ENCODE measurements around the gene WDR19. TPM values are rescaled to one million over a fixed set of nuclear protein-coding genes. Genes with fewer than 3 reads are reported as not detected.

WDR19 gene
- total RNA-seq, 2 experiments from 2014 or later = 8.4 to 8.5 TPM

GRCh38 chr4:39324446-39324845, 142.1 kb downstream of the WDR19 start:
- Mint-ChIP-seq H3K9me3 (ENCODE audit: low read depth) (no peaks in the 10 kb centered on the region), H3K36me3 (peaks cover 56% of the 10 kb centered on the region), H3K4me1 (no peaks in the 10 kb centered on the region), H3K4me3 (no peak overlapping the region), H3K27ac (no peak overlapping the region), H3K27me3 (no peaks in the 10 kb centered on the region)
- DNase-seq (no peak), ATAC-seq (no peak)
- CTCF ChIA-PET = no interaction called here

DNA sequence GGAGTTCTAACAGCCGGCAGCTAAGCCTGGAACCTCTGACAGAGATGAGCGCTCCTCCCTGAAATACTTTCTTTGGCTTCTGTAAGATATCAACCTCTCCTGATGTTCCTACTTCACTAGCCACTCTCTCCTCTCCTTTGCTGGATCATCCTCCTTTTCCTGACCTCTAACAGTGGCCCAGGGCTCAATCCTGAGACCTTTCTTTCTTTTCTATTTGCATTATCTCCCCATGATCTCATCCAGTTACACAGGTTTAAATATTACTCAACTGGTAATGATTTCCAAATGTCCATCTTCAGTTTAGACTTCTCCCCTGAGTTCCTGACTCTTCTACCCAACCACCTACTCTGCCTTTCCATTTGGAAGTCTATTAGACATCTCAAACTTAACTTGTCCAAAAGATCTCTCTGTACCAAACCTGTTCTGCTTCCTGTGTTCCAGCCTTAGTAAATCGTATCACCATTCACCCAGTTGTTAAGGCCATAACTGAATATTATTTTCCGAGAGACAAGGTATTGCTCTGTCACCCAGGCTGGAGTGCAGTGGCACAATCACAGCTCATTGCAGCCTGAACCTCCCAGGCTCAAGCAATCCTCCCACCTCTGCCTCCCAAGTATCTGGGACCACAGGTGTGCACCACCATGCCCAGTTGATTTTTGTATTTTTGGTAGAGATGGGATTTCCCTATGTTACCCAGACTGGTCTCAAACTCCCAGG, 142.7 kb downstream of the WDR19 start:
- DNase-seq (no peak), ATAC-seq (no peak)
- CTCF ChIA-PET = no interaction called here
- H3K36me3 Mint-ChIP-seq = peaks cover 53% of the 10 kb centered on the region
- H3K9me3 Mint-ChIP-seq (ENCODE audit: low read depth) = no peaks in the 10 kb centered on the region
- no peaks in the 10 kb centered on the region for H3K27me3 Mint-ChIP-seq
- H3K4me1 Mint-ChIP-seq = no peaks in the 10 kb centered on the region
- no peak overlapping the region for H3K4me3 Mint-ChIP-seq
- H3K27ac Mint-ChIP-seq = no peak overlapping the region

GRCh38 chr4:39326468-39326977, 144.2 kb downstream of the WDR19 start:
- no peak for ATAC-seq
- Mint-ChIP-seq H3K36me3 (peaks cover 47% of the 10 kb centered on the region), H3K4me3 (no peak overlapping the region), H3K27me3 (no peaks in the 10 kb centered on the region), H3K27ac (no peak overlapping the region), H3K9me3 (ENCODE audit: low read depth) (no peaks in the 10 kb centered on the region), H3K4me1 (no peaks in the 10 kb centered on the region)
- no peak for DNase-seq
- CTCF ChIA-PET = no interaction called here

GRCh38 chr4:39330353-39330752, 148.0 kb downstream of the WDR19 start:
- Mint-ChIP-seq H3K4me3 (no peak overlapping the region), H3K4me1 (no peaks in the 10 kb centered on the region), H3K9me3 (ENCODE audit: low read depth) (peaks cover 4% of the 10 kb centered on the region), H3K36me3 (peaks cover 37% of the 10 kb centered on the region), H3K27ac (no peak overlapping the region), H3K27me3 (no peaks in the 10 kb centered on the region)
- no peak for ATAC-seq
- no peak for DNase-seq
- CTCF ChIA-PET = interaction anchor here (1.6 kb wide), 1 partner anchor 15 kb away, joined by 4 read pairs; no protein-coding TSS in a partner anchor

GRCh38 chr4:39331191-39331590, 148.9 kb downstream of the WDR19 start:
- DNase-seq = no peak

More at GRCh38 chr4:39331191-39331590, 148.9 kb downstream of the WDR19 start:
- H3K4me3 Mint-ChIP-seq = no peak overlapping the region
- H3K9me3 Mint-ChIP-seq (ENCODE audit: low read depth) = peaks cover 4% of the 10 kb centered on the region
- peaks cover 34% of the 10 kb centered on the region for H3K36me3 Mint-ChIP-seq
- no peaks in the 10 kb centered on the region for H3K4me1 Mint-ChIP-seq
- CTCF ChIA-PET = interaction anchor here (1.2 to 1.6 kb wide), 2 partner anchors 10 to 16 kb away, joined by 3 to 4 read pairs; no protein-coding TSS in a partner anchor
- no peak overlapping the region for H3K27ac Mint-ChIP-seq
- H3K27me3 Mint-ChIP-seq = no peaks in the 10 kb centered on the region
- ATAC-seq = no peak

Other genes starting within 250 kb of the WDR19 start
- 10 to 100 TPM; 18.5 to 18.8 TPM for gene TMEM156, start 150.1 kb upstream of the WDR19 start, total RNA-seq
- 10 to 100 TPM; 21.6 to 26.2 TPM for gene KLHL5, start 120.3 kb upstream of the WDR19 start, total RNA-seq
- gene RFC1, start 183.8 kb downstream of the WDR19 start, total RNA-seq = 10 to 100 TPM; 72.1 to 94.7 TPM
- gene KLB, start 224.4 kb downstream of the WDR19 start, total RNA-seq = not detected